ENCODE results near the gene ABCC9. TPM values are rescaled to one million over a fixed set of nuclear protein-coding genes. Genes with fewer than 3 reads are reported as not detected.
"Not testable (repeated sequence)": the region's sequence is repeated elsewhere in the genome, so short reads cannot be mapped to it uniquely, and the experiment has no call there.

The ABCC9 gene
- total RNA-seq, 1 donor from 2014 or later: 2.6 TPM

GRCh38 chr12:21801522-21802288, 139.5 kb downstream of the ABCC9 start:
- no peaks in the 10 kb centered on the region for H3K36me3 Mint-ChIP-seq
- H3K4me3 Mint-ChIP-seq: no peak overlapping the region
- peaks cover 4% of the 10 kb centered on the region for H3K27me3 Mint-ChIP-seq
- H3K9me3 Mint-ChIP-seq: no peaks in the 10 kb centered on the region
- no peak for DNase-seq (ENCODE audit: extremely low spot score, unreplicated experiment)
- no peak for TF ChIP-seq CTCF (conservative IDR thresholded peaks at IDR 0.05)
- no peaks in the 10 kb centered on the region for H3K4me1 Mint-ChIP-seq (ENCODE audit: unreplicated experiment)
- no peak overlapping the region for H3K27ac Mint-ChIP-seq

- DNase-seq (ENCODE audit: extremely low spot score, unreplicated experiment): no peak
- Mint-ChIP-seq H3K4me3 (no peak overlapping the region), H3K9me3 (no peaks in the 10 kb centered on the region), H3K36me3 (no peaks in the 10 kb centered on the region), H3K4me1 (ENCODE audit: unreplicated experiment) (no peaks in the 10 kb centered on the region), H3K27ac (no peak overlapping the region), H3K27me3 (peaks cover 2% of the 10 kb centered on the region)
- TF ChIP-seq CTCF (conservative IDR thresholded peaks at IDR 0.05): no peak
Measured at GRCh38 chr12:21800011-21800410, 141.2 kb downstream of the ABCC9 start.

- no peak overlapping the region for H3K4me3 Mint-ChIP-seq
- H3K9me3 Mint-ChIP-seq: peaks cover 5% of the 10 kb centered on the region
- H3K36me3 Mint-ChIP-seq: no peaks in the 10 kb centered on the region
- no peak for DNase-seq (ENCODE audit: extremely low spot score, unreplicated experiment)
- H3K4me1 Mint-ChIP-seq (ENCODE audit: unreplicated experiment): no peaks in the 10 kb centered on the region
- peaks cover 11% of the 10 kb centered on the region for H3K27me3 Mint-ChIP-seq
- H3K27ac Mint-ChIP-seq: no peak overlapping the region
- no peak for TF ChIP-seq CTCF (conservative IDR thresholded peaks at IDR 0.05)
Measured at GRCh38 chr12:21797539-21797938, 143.7 kb downstream of the ABCC9 start.

GRCh38 chr12:21795648-21796328, 145.4 kb downstream of the ABCC9 start:
- H3K4me3 Mint-ChIP-seq: no peak overlapping the region
- DNase-seq (ENCODE audit: extremely low spot score, unreplicated experiment): no peak
- peaks cover 5% of the 10 kb centered on the region for H3K36me3 Mint-ChIP-seq
- no peak for TF ChIP-seq CTCF (conservative IDR thresholded peaks at IDR 0.05)
- H3K27me3 Mint-ChIP-seq: peaks cover 20% of the 10 kb centered on the region
- no peaks in the 10 kb centered on the region for H3K4me1 Mint-ChIP-seq (ENCODE audit: unreplicated experiment)
- no peak overlapping the region for H3K27ac Mint-ChIP-seq
- peaks cover 5% of the 10 kb centered on the region for H3K9me3 Mint-ChIP-seq

- not testable (repeated sequence) for H3K27ac Mint-ChIP-seq; H3K4me1 Mint-ChIP-seq (ENCODE audit: unreplicated experiment)
Measured at GRCh38 chr12:21794807-21795595, 146.2 kb downstream of the ABCC9 start.

GRCh38 chr12:21789687-21790086, 151.5 kb downstream of the ABCC9 start:
- H3K4me1 Mint-ChIP-seq (ENCODE audit: unreplicated experiment); H3K36me3 Mint-ChIP-seq; H3K27ac Mint-ChIP-seq; H3K9me3 Mint-ChIP-seq; H3K4me3 Mint-ChIP-seq; DNase-seq (ENCODE audit: extremely low spot score, unreplicated experiment): not testable (repeated sequence)
- peaks cover 29% of the 10 kb centered on the region for H3K27me3 Mint-ChIP-seq

More at GRCh38 chr12:21794807-21795595, 146.2 kb downstream of the ABCC9 start:
- H3K4me3 Mint-ChIP-seq; DNase-seq (ENCODE audit: extremely low spot score, unreplicated experiment); H3K36me3 Mint-ChIP-seq; H3K9me3 Mint-ChIP-seq: not testable (repeated sequence)
- peaks cover 21% of the 10 kb centered on the region for H3K27me3 Mint-ChIP-seq
